ENCODE data around the gene UBTD2.
"Not testable (repeated sequence)": the region's sequence is repeated elsewhere in the genome, so short reads cannot be mapped to it uniquely, and the experiment has no call there.

DNA sequence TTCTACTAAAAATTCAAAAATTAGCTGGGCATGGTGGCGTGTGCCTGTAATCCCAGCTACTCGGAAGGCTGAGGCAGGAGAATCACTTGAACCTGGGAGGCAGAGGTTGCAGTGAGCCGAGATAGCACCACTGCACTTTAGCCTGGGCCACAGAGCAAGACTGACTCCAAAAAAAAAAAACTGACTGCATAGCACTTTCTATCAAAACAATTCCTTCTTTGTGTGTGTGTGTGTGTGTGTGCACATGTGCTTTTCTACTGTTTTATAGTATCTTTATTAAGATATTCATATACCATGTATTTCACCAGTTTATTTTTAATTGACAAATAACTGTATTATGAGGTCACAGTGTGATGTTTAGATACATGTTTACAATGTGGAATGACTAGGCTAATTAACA is 3.6 kb upstream of the UBTD2 start:
- TF ChIP-seq, protein P1, sequence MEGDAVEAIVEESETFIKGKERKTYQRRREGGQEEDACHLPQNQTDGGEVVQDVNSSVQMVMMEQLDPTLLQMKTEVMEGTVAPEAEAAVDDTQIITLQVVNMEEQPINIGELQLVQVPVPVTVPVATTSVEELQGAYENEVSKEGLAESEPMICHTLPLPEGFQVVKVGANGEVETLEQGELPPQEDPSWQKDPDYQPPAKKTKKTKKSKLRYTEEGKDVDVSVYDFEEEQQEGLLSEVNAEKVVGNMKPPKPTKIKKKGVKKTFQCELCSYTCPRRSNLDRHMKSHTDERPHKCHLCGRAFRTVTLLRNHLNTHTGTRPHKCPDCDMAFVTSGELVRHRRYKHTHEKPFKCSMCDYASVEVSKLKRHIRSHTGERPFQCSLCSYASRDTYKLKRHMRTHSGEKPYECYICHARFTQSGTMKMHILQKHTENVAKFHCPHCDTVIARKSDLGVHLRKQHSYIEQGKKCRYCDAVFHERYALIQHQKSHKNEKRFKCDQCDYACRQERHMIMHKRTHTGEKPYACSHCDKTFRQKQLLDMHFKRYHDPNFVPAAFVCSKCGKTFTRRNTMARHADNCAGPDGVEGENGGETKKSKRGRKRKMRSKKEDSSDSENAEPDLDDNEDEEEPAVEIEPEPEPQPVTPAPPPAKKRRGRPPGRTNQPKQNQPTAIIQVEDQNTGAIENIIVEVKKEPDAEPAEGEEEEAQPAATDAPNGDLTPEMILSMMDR (IDR thresholded peaks at IDR 0.05): not testable (repeated sequence)
- TF ChIP-seq POLR2A (IDR thresholded peaks at IDR 0.05): not testable (repeated sequence)
